Activated CD4-positive, CD25-positive, alpha-beta regulatory T cell treated with anti-CD3 and anti-CD28 coated beads, Interleukin-2, amount 50 U/mL, for 16 hours (primary cell): Measurements from ENCODE around the gene HDAC3.

Experiments
- DNase-seq: peaks from one replicate; pipeline ENCODE4 v3.0.0-alpha.2; 2020; ENCODE audit warnings: low read depth, low spot score

The HDAC3 gene

GRCh38 chr5:141657937-141658545 is 21.4 kb upstream of the HDAC3 start:
- DNase-seq = no peak

GRCh38 chr5:141657404-141657803 is 20.8 kb upstream of the HDAC3 start:
- DNase-seq = no peak

GRCh38 chr5:141656396-141656795 is 19.7 kb upstream of the HDAC3 start:
- no peak for DNase-seq

DNA sequence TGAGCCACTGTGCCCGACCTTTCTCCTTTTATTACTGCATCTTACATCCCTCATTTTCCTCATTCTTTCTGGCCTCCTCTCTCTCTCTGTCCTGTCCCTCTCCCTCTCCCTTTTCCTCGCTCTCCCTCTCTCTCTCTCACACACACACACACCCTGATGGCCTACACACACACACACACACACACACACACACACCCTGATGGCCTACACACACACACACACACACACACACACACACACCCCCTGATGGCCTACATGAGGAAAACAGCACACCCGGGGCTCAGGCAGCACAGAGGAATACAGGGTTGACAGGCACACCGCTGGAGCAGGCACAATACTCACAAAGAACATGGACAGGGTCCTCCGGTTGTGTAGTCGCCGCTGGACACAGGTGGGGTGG is 18.4 kb upstream of the HDAC3 start:
- no peak for DNase-seq

- DNase-seq = no peak
Measured at GRCh38 chr5:141654298-141654697, 17.6 kb upstream of the HDAC3 start.

DNA sequence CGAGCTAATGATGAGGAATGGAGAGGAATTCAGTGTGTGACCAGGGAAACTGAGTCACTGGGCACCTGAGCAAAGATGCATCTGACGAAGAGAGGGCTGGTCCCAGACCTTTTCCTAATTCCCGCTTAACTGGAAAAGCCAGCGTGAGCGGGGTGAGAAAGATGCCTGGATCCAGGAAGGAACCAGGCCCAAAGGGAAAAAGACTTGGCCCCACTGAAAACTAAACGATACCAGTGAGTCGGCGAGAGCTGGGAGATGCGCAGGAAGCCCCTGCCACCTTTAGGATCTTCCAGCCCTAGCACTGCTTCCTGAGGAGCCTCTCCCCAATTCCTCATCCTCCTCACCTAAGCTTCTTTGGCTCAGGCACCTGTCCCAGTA is 15.1 kb upstream of the HDAC3 start:
- DNase-seq = no peak

DNA sequence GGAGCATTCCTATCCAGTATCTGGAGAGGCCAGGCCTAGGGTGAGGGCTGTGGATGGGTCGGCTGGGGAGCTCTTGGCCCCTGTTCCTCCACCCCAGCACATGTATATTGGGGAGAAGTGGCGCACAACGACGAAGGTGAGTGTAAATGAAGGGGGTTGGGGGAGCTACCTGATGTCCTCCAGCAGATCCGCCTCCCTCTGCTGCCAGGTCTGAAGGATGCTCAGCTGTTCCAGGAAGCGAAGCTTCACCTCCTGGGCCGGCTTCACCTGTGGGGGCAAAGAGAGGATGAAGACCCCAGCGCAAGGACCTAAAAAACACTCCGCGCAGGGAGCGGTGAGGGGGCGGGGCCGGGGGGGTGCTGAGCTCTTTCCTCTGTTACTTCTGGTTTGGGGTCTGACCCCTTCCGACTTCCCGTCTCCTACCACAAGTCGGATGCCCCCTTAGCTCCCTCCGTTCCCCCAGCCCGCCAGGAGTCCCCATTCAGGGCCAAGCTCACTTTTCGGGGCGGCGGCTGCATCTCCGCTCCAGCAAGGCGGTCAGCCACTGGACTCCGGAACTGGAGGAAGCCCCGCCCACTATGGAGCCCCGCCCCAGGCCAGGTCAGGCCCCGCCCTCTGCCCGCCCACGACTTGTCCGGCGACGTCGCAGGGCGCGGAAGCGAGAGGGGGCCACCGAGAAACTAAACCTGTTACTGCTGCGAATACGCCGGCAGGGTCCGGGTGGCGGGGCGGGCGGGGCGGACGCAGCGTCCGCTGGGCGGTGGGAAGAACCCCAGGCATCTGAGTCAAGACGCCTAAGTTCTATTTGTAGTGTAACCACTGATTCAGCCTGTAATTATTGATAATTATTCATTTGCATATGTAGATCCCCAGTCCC is 14.4 kb upstream of the HDAC3 start, which contains the start of gene FCHSD1:
Gene FCHSD1, minus strand, starts transcription at position 568 of the 877 bp plus-strand sequence. Its CDS starts 50 bp downstream, at position 518.
- peak; percentile 64 for DNase-seq

GRCh38 chr5:141649972-141650371 is 13.3 kb upstream of the HDAC3 start:
- DNase-seq = no peak

DNA sequence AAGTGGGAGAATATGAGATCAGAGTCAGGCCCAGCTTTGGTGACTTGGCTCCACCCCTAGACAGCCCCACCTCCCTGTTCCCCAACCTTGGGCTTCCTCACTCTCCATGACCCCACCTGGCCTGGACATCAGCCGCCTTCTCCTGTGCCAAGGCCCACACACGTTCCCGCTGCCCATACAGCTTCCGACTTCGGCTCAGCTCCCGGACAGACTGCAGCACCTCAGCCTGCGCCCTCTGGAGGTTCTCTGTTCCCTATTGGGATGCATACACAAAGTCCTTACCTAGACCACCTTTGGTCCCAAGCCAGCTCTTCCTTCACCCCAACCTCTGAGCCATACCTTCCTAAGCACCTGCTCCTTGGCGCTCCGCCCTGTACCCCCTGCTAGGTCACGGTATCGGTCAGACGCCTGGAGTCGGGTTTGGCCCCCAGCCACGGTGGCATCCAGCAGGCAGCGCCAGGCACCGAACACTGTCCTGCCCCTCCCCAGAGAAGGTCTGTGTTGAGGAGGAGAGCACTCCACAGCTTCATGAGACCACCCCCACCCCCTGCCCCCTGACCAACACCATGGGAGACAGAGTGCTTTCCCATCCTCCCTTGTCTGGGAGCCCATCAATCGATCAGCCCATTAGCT is 12.5 kb upstream of the HDAC3 start:
- no peak for DNase-seq

GRCh38 chr5:141647851-141648250 is 11.2 kb upstream of the HDAC3 start:
- DNase-seq = no peak

DNA sequence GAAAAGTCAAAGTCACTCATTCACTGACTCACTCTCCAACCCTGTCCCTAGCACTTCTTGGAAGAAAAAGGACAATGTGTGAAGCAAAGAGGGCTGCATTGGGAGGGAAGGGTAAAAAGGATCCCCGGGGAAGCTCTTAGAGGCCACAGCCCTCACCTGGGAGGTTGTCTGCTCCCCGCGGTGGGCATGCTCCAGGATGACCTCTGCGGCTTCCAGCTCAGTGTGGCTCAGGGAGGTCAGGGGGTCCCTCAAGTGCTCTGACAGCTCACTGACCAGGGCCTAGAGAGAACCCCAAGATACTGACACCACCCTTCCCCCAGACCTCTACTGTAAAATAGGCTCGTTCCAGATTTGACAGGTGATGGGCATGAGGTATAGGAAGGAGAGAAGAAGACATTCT is 10.6 kb upstream of the HDAC3 start:
- DNase-seq = no peak

- DNase-seq = no peak
Measured at GRCh38 chr5:141646026-141646425, 9.4 kb upstream of the HDAC3 start.

DNA sequence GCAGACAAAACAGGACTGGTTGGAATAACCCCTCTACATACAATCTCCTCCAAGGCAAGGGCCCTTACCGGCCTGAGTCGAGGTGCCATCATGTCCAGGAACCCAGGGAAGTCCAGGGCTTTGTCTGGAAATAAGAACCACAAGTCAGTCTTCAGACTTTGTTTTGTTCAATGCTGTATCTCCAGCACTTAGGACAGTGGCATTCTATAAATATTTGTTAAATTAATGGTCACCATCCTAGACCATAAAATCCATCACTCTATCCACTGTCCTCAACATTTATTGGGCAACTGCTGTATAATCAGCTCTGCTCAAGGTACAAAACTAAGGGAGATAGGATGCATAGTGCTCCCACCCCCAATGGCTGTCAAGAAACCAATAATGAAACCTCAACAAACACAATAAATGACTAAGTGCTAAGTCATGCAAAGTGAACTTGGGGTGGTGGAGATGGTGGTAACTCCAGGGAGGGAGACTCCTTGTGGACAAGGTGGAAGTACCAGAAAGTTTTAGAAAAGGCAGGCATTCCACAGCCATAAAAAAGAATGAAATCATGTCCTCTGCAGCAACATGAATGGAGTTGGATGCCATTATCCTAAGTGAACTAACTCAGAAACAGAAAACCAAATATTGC is 5.1 kb upstream of the HDAC3 start:
- DNase-seq = no peak

DNA sequence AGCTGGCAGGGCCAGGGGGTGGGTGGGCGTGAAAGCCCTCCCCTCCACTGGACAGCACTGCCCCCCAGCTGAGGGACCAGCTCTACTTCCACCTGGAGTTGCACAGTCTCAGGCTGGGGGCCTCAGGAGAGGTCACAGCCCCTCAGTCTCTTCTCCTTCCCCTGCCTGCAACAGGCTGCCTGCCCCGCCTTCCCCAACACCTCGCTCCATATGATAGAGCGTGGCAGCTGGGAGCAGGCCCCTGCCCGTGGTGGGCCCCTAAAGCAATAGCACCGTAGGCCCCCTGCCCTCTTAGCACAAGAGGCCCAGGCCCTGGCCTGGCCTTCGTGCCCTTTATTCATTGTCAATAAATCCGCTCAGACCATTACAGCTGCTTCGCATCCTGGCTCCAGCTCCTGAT is 4.0 kb upstream of the HDAC3 start:
- no peak for DNase-seq

DNA sequence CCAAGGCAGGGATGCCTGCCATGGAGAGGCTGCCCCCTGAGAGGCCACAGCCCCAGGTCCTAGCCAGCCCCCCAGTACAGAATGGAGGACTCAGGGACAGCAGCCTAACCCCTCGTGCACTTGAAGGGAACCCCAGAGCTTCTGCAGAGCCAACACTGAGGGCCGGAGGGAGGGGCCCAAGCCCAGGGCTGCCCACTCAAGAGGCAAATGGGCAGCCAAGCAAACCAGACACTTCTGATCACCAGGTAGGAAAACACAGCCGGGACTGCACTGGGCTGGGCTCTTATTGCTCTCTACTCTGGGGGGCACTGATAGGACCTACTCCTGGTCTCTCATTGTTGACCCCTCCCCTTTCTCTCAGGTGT is 3.4 kb upstream of the HDAC3 start:
- no peak for DNase-seq

DNA sequence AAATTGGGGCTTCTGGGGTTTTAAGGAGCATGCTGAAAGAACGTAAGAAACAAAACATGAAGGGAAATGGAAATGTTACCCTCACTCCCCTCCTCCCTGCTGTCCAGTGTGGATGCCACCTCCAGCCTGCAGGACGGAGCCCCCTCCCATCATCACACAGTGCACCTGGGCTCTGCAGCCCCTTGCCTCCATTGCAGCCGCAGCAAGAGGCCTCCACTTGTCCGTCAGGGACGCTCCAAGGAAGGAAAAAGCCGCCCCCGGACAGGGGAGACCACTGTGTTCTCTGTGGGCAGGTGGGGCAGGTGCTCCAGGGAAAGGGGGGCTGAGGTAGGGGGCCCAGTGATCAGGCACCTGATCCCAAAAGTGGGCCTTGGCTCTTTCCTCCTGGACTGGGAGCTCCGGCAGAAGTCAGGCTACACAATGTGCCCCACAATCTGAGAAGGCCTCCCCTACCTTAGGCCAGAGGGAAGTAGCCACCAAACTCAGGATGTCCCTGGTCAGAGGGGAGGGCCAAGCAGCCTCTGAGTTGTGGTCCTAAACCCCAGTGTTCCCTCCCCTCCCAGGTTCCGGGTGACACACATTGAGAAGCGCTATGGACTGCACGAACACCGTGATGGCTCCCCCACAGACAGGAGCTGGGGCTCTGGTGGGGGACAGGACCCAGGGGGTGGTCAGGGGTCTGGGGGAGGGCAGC is 2.9 kb upstream of the HDAC3 start:
- DNase-seq = no peak

DNA sequence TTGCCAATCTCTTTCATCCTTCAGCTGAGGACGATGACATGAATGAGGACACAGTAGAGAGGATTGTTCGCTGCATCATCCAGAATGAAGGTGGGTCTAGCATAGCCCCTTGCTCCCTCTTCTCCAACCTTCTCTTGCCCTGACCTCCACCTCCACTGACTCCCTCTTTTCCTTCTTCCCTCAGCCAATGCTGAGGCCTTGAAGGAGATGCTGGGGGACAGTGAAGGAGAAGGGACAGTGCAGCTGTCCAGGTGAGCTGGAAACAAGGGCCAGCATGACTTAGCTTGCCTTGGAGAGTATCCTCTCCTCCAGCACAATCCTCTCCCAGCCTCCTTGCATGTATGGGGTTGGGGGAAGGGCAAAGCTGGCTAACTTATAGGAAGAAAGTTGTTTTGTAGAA is 2.1 kb upstream of the HDAC3 start:
- DNase-seq = no peak

DNA sequence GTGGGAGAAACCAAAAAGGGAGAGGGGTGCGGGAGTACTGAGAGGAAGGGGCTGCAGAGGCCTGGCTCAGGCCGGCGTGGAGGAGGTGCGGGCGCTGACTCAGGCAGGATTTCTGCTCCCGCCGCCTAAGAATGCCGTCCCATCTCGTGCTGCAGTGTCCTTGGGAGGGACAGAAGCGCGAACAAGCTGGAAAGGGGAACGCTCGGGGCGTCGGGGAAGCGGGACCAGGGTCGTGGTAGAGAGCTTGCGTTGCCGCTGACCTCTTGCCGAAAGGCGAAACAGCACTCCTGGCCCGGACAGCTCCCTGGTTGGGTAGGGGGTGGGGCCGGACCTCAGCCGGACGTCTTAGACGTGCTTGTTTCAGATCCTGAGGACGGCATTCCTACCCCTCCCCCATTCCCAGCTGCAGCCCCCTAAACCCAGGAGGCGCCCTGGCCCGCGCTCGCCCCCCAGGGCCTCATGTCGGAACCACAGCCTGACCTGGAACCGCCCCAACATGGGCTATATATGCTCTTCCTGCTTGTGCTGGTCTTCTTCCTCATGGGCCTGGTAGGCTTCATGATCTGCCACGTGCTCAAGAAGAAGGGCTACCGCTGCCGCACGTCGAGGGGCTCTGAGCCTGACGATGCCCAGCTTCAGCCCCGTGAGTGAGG is 1.2 kb upstream of the HDAC3 start:
- no peak for DNase-seq

- no peak for DNase-seq
Measured at GRCh38 chr5:141637123-141637766, 596 bp upstream of the HDAC3 start.

DNA sequence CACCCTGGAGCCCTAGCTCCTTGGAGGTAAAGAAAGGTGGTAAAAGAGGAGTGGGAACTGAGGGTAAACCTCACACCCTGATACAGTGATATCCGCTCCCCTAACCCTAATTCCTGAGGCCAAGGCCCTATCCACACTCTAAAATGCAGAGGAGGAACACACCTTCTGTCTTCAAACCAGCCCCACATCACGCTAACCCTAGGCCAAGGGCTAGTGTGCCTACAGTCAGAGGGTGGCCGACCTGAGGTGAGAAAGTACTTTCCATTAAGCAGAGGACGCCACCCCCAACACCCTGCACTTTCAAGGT is 590 bp downstream of the HDAC3 start:
- DNase-seq = no peak

GRCh38 chr5:141635646-141636045 is 1.0 kb downstream of the HDAC3 start:
- DNase-seq = no peak
